GM12878 (cell line): ENCODE results near the gene OSBPL5. TPM values are rescaled to one million over a fixed set of nuclear protein-coding genes. Genes with fewer than 3 reads are reported as not detected.

Source experiments
- ATAC-seq: fragments of 200-7000 bp; cut with Tn5 transposase; 3 replicates; pipeline ENCODE4 v1.9.1; 2020; ENCODE audit warnings: mild to moderate bottlenecking, moderate library complexity
- BruUV-seq: library from RNA; stranded (reverse); fragments of 400-500 nt; replicated peaks from 2 replicates; lab custom pipeline; 2021; lab: Mats Ljungman, UMichigan
- CTCF ChIA-PET: fragments of 300-600 bp; sonication (Branson Sonifier 250); formaldehyde crosslinking; extraction: SDS; loops from one replicate; lab custom pipeline; 2021; ENCODE audit warnings: inconsistent platforms; lab: Yijun Ruan, JAX
- POLR2A ChIA-PET: fragments of 350-600 bp; formaldehyde crosslinking; extraction: SDS; loops from one replicate; lab custom pipeline; 2021; ENCODE audit warnings: inconsistent platforms; lab: Charles Lee
- RAD21 ChIA-PET: fragments of 300-600 bp; sonication (Branson Sonifier 250); formaldehyde crosslinking; loops from one replicate; lab custom pipeline; 2023; ENCODE audit warnings: antibody characterized with exemption; ENCODE audit not compliant: unreplicated experiment; lab: Charles Lee
- SMC1A ChIA-PET: fragments of 300-600 bp; sonication (Branson Sonifier 250); formaldehyde crosslinking; loops from one replicate; lab custom pipeline; 2023; ENCODE audit not compliant: unreplicated experiment, uncharacterized antibody; lab: Charles Lee
- DNase-seq: peaks from one replicate; pipeline ENCODE4 v3.0.0-alpha.2; 2011; ENCODE audit warnings: low read depth, low spot score
- FAIRE-seq: peaks from 3 replicates; lab custom pipeline; 2011; peaks lifted over from hg19 to GRCh38; lab: Jason Lieb, UNC
- H2AFZ ChIP-seq: 2 replicates; pipeline ENCODE4 v1.6.0; 2011; ENCODE audit warnings: low read depth, low read length, control low read depth; ENCODE audit not compliant: control insufficient read depth
- H3K27ac ChIP-seq: 2 replicates; pipeline ENCODE4 v1.5.1; 2011; ENCODE audit warnings: control low read depth; ENCODE audit not compliant: control insufficient read depth, insufficient read depth
- H3K27me3 ChIP-seq, 2 experiments: replicated peaks in 1 of 2; 2 replicates each; pipeline versions ENCODE4 v1.6.0 to v1.6.1; 2011; ENCODE audit warnings: low read length in 1 of 2; ENCODE audit not compliant: control insufficient read depth in 2 of 2, insufficient read depth in 2 of 2
- H3K36me3 ChIP-seq, 2 experiments: 2 replicates each; pipeline ENCODE4 v1.5.1; 2011; ENCODE audit warnings: low read length in 1 of 2; ENCODE audit not compliant: control insufficient read depth in 2 of 2, insufficient read depth in 2 of 2
- H3K4me1 ChIP-seq: 2 replicates; pipeline ENCODE4 v1.6.1; 2011; ENCODE audit warnings: mild to moderate bottlenecking, low read length, moderate library complexity, mixed read lengths; ENCODE audit not compliant: control insufficient read depth, insufficient read depth
- H3K4me2 ChIP-seq: 2 replicates; pipeline ENCODE4 v1.6.0; 2011; ENCODE audit warnings: control low read depth; ENCODE audit not compliant: control insufficient read depth, insufficient read depth
- H3K4me3 ChIP-seq: fragments of 200-600 bp; sonication (generic); 2 replicates; pipeline ENCODE4 v1.5.1; 2016
- H3K79me2 ChIP-seq: 2 replicates; pipeline ENCODE4 v1.6.0; 2011; ENCODE audit warnings: low read length; ENCODE audit not compliant: control insufficient read depth, insufficient read depth
- H3K9ac ChIP-seq: 2 replicates; pipeline ENCODE4 v1.8.0; 2011; ENCODE audit warnings: low read length, control low read depth, mixed read lengths; ENCODE audit not compliant: control insufficient read depth, insufficient read depth
- H3K9me3 ChIP-seq: replicated peaks from 3 replicates; pipeline ENCODE4 v1.5.1; 2011; ENCODE audit warnings: mild to moderate bottlenecking, low read length; ENCODE audit not compliant: control insufficient read depth, insufficient read depth
- H4K20me1 ChIP-seq: 2 replicates; pipeline ENCODE4 v1.6.0; 2011; ENCODE audit not compliant: control insufficient read depth, insufficient read depth
- ASH2L ChIP-seq: fragments of 300-600, 200-600 bp; sonication (generic); IDR thresholded peaks from 2 replicates; pipeline ENCODE4 v1.6.1; 2017; ENCODE audit warnings: low read depth, mild to moderate bottlenecking, borderline replicate concordance
- ATF7 ChIP-seq: fragments of 450-650 bp; IDR thresholded peaks from 2 replicates; pipeline ENCODE4 v1.6.1; 2016; ENCODE audit warnings: low read depth, mild to moderate bottlenecking
- BCL11A ChIP-seq: IDR thresholded peaks from 2 replicates; pipeline ENCODE4 v1.6.1; 2011; ENCODE audit warnings: low read depth, low read length
- BCLAF1 ChIP-seq: fragments of 450-650 bp; IDR thresholded peaks from 2 replicates; pipeline ENCODE4 v1.6.1; 2017; ENCODE audit warnings: antibody characterized with exemption, mild to moderate bottlenecking, moderate library complexity
- DPF2 ChIP-seq: fragments of 450-650 bp; IDR thresholded peaks from 2 replicates; pipeline ENCODE4 v1.6.1; 2017; ENCODE audit warnings: mild to moderate bottlenecking
- FOS ChIP-seq: IDR thresholded peaks from 3 replicates; pipeline ENCODE4 v1.6.1; 2011; ENCODE audit warnings: borderline replicate concordance; ENCODE audit not compliant: insufficient read length; ENCODE audit errors: extremely low read depth
- IKZF1 ChIP-seq: fragments of 450-650 bp; conservative IDR thresholded peaks from 2 replicates; pipeline ENCODE4 v1.6.1; 2017; ENCODE audit warnings: antibody characterized with exemption, mild to moderate bottlenecking
- IRF5 ChIP-seq: fragments of 450-650 bp; IDR thresholded peaks from 2 replicates; pipeline ENCODE4 v1.6.1; 2017; ENCODE audit warnings: borderline replicate concordance
- NR2C1 ChIP-seq: fragments of 450-650 bp; IDR thresholded peaks from 2 replicates; pipeline ENCODE4 v1.6.1; 2017; ENCODE audit warnings: antibody characterized with exemption, mild to moderate bottlenecking, moderate library complexity
- PAX5 ChIP-seq: IDR thresholded peaks from 2 replicates; pipeline ENCODE4 v1.6.1; 2011; ENCODE audit warnings: low read depth, low read length, borderline replicate concordance
- POLR2AphosphoS2 ChIP-seq: IDR thresholded peaks from 2 replicates; pipeline ENCODE4 v1.6.1; 2011; ENCODE audit warnings: low read depth, mild to moderate bottlenecking, low read length, improper control_type of control experiment, moderate library complexity
- RB1 ChIP-seq: fragments of 450-650 bp; formaldehyde crosslinking; IDR thresholded peaks from 2 replicates; pipeline ENCODE4 v1.6.1; 2017; ENCODE audit warnings: mild to moderate bottlenecking, borderline replicate concordance
- SIX5 ChIP-seq: IDR thresholded peaks from 2 replicates; pipeline ENCODE4 v1.6.1; 2011; ENCODE audit warnings: mild to moderate bottlenecking, low read depth, low read length, moderate library complexity; ENCODE audit not compliant: severe bottlenecking
- SRF ChIP-seq, 2 experiments: IDR thresholded peaks; 2 replicates each; pipeline ENCODE4 v1.6.1; 2011; ENCODE audit warnings: low read depth in 2 of 2, low read length in 2 of 2, mild to moderate bottlenecking in 1 of 2, moderate library complexity in 1 of 2
- TCF3 ChIP-seq: IDR thresholded peaks from 2 replicates; pipeline ENCODE4 v1.6.1; 2012; ENCODE audit warnings: low read depth, mild to moderate bottlenecking, low read length, borderline replicate concordance; ENCODE audit not compliant: insufficient read depth
- TCF7 ChIP-seq: IDR thresholded peaks from 2 replicates; pipeline ENCODE4 v1.6.1; 2014; ENCODE audit warnings: antibody characterized with exemption, borderline replicate concordance
- USF1 ChIP-seq: IDR thresholded peaks from 2 replicates; pipeline ENCODE4 v1.6.1; 2011; ENCODE audit warnings: borderline replicate concordance, low read depth, mild to moderate bottlenecking, moderate library complexity, mixed read lengths, low read length; ENCODE audit not compliant: insufficient read depth; ENCODE audit errors: extremely low read length
- WGBS: methylation state at CpG from one replicate; pipeline ENCODE4 v1.1.6; 2016; ENCODE audit warnings: low lambda C conversion rate; ENCODE audit not compliant: insufficient replicate concordance, insufficient coverage; ENCODE audit errors: missing lambda C conversion rate; 5-methylcytosine and 5-hydroxymethylcytosine counted together
- in situ Hi-C: fragments of 300-500 bp; cut with MboI; formaldehyde crosslinking; loops from 9 replicates; pipeline ENCODE4 v1.14.3; 2018; ENCODE audit warnings: mixed read lengths
- intact Hi-C: fragments of 100-400 bp; cut with micrococcal nuclease; formaldehyde crosslinking; loops from one replicate; pipeline ENCODE4 v1.14.2; 2022; ENCODE audit not compliant: unreplicated experiment
- polyA plus RNA-seq, 11 experiments: library from polyadenylated mRNA; depleted of rRNA in 4 of 11; unstranded in 6 of 11; stranded (reverse) in 5 of 11; fragments of >200 nt; fragmentation: Nextera tagmentation in 4 of 11; fragmentation: Illumina TruSeq in 1 of 11; extraction: Ambion mirVana in 4 of 11; extraction: Trizol in 1 of 11; gene quantifications; 1 replicate in 1 of 11; 2 replicates in 10 of 11; pipeline versions ENCODE4 v1.2.1 to v1.2.3, GENCODE V29; 2011 to 2016; ENCODE audit warnings: inconsistent platforms in 2 of 11, missing spikeins in 2 of 11, low read depth in 1 of 11
- total RNA-seq, 4 experiments: library from RNA; depleted of rRNA in 3 of 4; stranded (reverse); fragments of >200 nt in 3 of 4; fragmentation: Illumina TruSeq in 1 of 4; extraction: Trizol in 1 of 4; gene quantifications; 2 replicates each; pipeline versions ENCODE4 v1.2.1 to v1.2.3, GENCODE V29; 2013 to 2021

Gene OSBPL5
- total and polyA plus RNA-seq, 10 of the 15 experiments (the other 5 are each of a cell fraction or from before 2014, with no cell fraction given), result not detected

- no peaks in the 10 kb centered on the region for H3K9me3 ChIP-seq
- 25% methylated on average over 5 of the region's 5 CpGs for WGBS
These were observed 62.5 kb downstream of the OSBPL5 start for GRCh38 chr11:3102641-3102921.

More at GRCh38 chr11:3102641-3102921, 62.5 kb downstream of the OSBPL5 start:
- in situ Hi-C loops, result no loop called here
- TF ChIP-seq RB1 (no peak), DPF2 (no peak), USF1 (no peak), IRF5 (no peak), NR2C1 (no peak), ATF7 (no peak), POLR2AphosphoS2 (no peak), FOS (no peak), ASH2L (no peak), TCF3 (no peak), SIX5 (no peak), TCF7 (no peak), BCLAF1 (no peak), BCL11A (no peak), IKZF1 (no peak), SRF (IDR thresholded peaks at IDR 0.05; ENCODE audit: low read depth in 2 of 2, low read length in 2 of 2) (no peak), PAX5 (no peak)
- Histone ChIP-seq H2AFZ (no peak overlapping the region), H3K27ac (no peak overlapping the region), H4K20me1 (no peaks in the 10 kb centered on the region), H3K36me3 (no peaks in the 10 kb centered on the region), H3K4me1 (no peaks in the 10 kb centered on the region), H3K4me2 (no peak overlapping the region), H3K79me2 (no peaks in the 10 kb centered on the region), H3K4me3 (no peak overlapping the region), H3K27me3 (no peaks in the 10 kb centered on the region; a peak in 1 of 4 replicates), H3K9ac (no peak overlapping the region)
- no TSS peak for BruUV-seq
- RAD21 ChIA-PET, result no interaction called here
- intact Hi-C loops, result no loop called here
- ATAC-seq (no peak), DNase-seq (no peak), FAIRE-seq (no peak)
- SMC1A ChIA-PET, result no interaction called here
- CTCF ChIA-PET, result no interaction called here
- POLR2A ChIA-PET, result no interaction called here
